Testis (tissue), 3 donors: ENCODE results near the gene PDE12. TPM values are rescaled to one million over a fixed set of nuclear protein-coding genes. Genes with fewer than 3 reads are reported as not detected.
A peak's percentile ranks its signal among the peaks of the same experiment; 100 is the strongest.

Experiments used
- DNase-seq: peaks from one replicate; pipeline ENCODE4 v3.0.0-alpha.2; 2019
- H3K27ac ChIP-seq, 2 donors: fragments of 200-600 bp; sonication (generic); one replicate each; pipeline ENCODE4 v1.5.1; 2019
- H3K27me3 ChIP-seq: fragments of 200-600 bp; sonication (generic); one replicate; pipeline ENCODE4 v1.5.1; 2019
- H3K36me3 ChIP-seq: fragments of 200-600 bp; sonication (generic); one replicate; pipeline ENCODE4 v1.5.1; 2017; ENCODE audit warnings: low read depth; ENCODE audit errors: missing control alignments
- H3K4me1 ChIP-seq: fragments of 200-600 bp; sonication (generic); one replicate; pipeline ENCODE4 v1.5.1; 2019
- H3K4me3 ChIP-seq, 2 donors: fragments of 200-600 bp; sonication (generic); one replicate each; pipeline ENCODE4 v1.5.1; 2017 to 2019
- H3K9me3 ChIP-seq: fragments of 200-600 bp; sonication (generic); one replicate; pipeline ENCODE4 v1.5.1; 2017
- POLR2A ChIP-seq: fragments of 450-650 bp; IDR thresholded peaks from one replicate; pipeline ENCODE4 v1.6.1; 2017; ENCODE audit warnings: antibody characterized with exemption, mild to moderate bottlenecking, moderate library complexity
- WGBS, 2 donors: methylation state at CpG; one replicate each; pipeline ENCODE4 v1.1.5; 2018; 5-methylcytosine and 5-hydroxymethylcytosine counted together
- intact Hi-C: fragments of 100-400 bp; cut with DNase I; formaldehyde crosslinking; loops from one replicate; pipeline ENCODE4 v1.15.1; 2023; ENCODE audit warnings: low total_unique reads
- polyA plus RNA-seq: library from polyadenylated mRNA; stranded (reverse); fragments of 350-450 nt; fragmentation: Illumina TruSeq; extraction: RNeasy Lipid Tissue Mini Kit (QIAGEN cat#74804); gene quantifications from one replicate; pipeline ENCODE4 v1.2.3, GENCODE V29; 2014; ENCODE audit warnings: low read depth, low replicate concordance; ENCODE audit not compliant: insufficient read depth
- total RNA-seq, 2 donors: library from RNA; depleted of rRNA; stranded (reverse); fragments of >200 nt; gene quantifications; one replicate each; pipeline ENCODE4 v1.2.3, GENCODE V29; 2016
- TF ChIP-seq, protein P1 (sequence below), 3 experiments: fragments of 450-650 bp in 2 of 3; fragments of 200-600 bp in 1 of 3; sonication (generic) in 1 of 3; IDR thresholded peaks; one replicate each; pipeline ENCODE4 v1.5.1; 2016 to 2019; ENCODE audit warnings: antibody characterized with exemption in 3 of 3, mild to moderate bottlenecking in 2 of 3, moderate library complexity in 1 of 3

PDE12 gene
- total and polyA plus RNA-seq, 3 donors from 2014 or later: 9.9 to 26.0 (median 20.5) TPM

DNA sequence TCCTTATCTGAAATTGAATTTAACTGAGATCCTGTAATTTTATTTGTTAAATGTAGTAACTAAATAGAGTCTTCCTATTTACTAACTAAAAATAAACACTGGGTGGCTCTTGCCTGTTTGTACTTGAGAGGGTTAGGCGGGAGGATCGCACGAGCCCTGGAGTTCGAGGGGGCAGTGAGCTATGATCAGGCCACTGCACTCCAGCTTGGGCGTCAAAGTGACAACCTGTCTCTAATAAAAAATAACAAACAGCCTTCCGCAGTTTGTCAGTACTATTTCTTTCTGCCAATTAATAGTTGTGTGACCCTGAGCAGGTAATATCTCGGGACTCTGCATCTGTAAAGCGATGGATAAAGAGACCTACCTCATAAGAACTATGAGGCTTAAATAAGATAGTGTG is 768 bp upstream of the PDE12 start:
- H3K4me3 ChIP-seq: peak overlapping the region; percentile 96 to 97
- peak overlapping the region; percentile 85 to 92 for H3K27ac ChIP-seq
- H3K36me3 ChIP-seq: no peaks in the 10 kb centered on the region
- no peak for TF ChIP-seq POLR2A
- TF ChIP-seq, protein P1, sequence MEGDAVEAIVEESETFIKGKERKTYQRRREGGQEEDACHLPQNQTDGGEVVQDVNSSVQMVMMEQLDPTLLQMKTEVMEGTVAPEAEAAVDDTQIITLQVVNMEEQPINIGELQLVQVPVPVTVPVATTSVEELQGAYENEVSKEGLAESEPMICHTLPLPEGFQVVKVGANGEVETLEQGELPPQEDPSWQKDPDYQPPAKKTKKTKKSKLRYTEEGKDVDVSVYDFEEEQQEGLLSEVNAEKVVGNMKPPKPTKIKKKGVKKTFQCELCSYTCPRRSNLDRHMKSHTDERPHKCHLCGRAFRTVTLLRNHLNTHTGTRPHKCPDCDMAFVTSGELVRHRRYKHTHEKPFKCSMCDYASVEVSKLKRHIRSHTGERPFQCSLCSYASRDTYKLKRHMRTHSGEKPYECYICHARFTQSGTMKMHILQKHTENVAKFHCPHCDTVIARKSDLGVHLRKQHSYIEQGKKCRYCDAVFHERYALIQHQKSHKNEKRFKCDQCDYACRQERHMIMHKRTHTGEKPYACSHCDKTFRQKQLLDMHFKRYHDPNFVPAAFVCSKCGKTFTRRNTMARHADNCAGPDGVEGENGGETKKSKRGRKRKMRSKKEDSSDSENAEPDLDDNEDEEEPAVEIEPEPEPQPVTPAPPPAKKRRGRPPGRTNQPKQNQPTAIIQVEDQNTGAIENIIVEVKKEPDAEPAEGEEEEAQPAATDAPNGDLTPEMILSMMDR (IDR thresholded peaks at IDR 0.05): peak in 1 of 3 experiments; percentile 4
- no peaks in the 10 kb centered on the region for H3K9me3 ChIP-seq
- H3K4me1 ChIP-seq: peaks cover 22% of the 10 kb centered on the region
- peak; percentile 43 for DNase-seq
- H3K27me3 ChIP-seq: no peaks in the 10 kb centered on the region
- intact Hi-C loops: loop anchor here (10.0 kb wide), 1 partner anchor 199 kb away; the partner anchor contains the start of gene SLMAP
- 12 to 15% methylated on average over 8 of the region's 8 CpGs for WGBS, 2 donors

GRCh38 chr3:57556459-57557084 is 498 bp downstream of the PDE12 start:
- peaks cover 22% of the 10 kb centered on the region for H3K4me1 ChIP-seq
- intact Hi-C loops: loop anchor here (10.0 kb wide), 1 partner anchor 198 kb away; the partner anchor contains the start of gene SLMAP
- peak overlapping the region; percentile 96 to 97 for H3K4me3 ChIP-seq
- peak; percentile 40 for DNase-seq
- peak overlapping the region; percentile 85 to 92 for H3K27ac ChIP-seq
- no peaks in the 10 kb centered on the region for H3K36me3 ChIP-seq
- H3K27me3 ChIP-seq: no peaks in the 10 kb centered on the region
- 0% methylated on average over 2 to 52 of the region's 54 CpGs for WGBS, 2 donors
- H3K9me3 ChIP-seq: no peaks in the 10 kb centered on the region
- TF ChIP-seq, protein P1 (IDR thresholded peaks at IDR 0.05): no peak
- no peak for TF ChIP-seq POLR2A

- TF ChIP-seq, protein P1 (IDR thresholded peaks at IDR 0.05): no peak
- Histone ChIP-seq H3K36me3 (no peaks in the 10 kb centered on the region), H3K4me1 (peaks cover 22% of the 10 kb centered on the region), H3K9me3 (no peaks in the 10 kb centered on the region), H3K27ac (peak overlapping the region in 1 of 2 donors; percentile 92), H3K4me3 (peak overlapping the region; percentile 96 to 97), H3K27me3 (no peaks in the 10 kb centered on the region)
- DNase-seq: peak; percentile 33
- intact Hi-C loops: loop anchor here (10.0 kb wide), 1 partner anchor 198 kb away; the partner anchor contains the start of gene SLMAP
- 1 to 4% methylated on average over 25 to 29 of the region's 29 CpGs for WGBS, 2 donors
Measured at GRCh38 chr3:57557085-57557537, 1.0 kb downstream of the PDE12 start.

- TF ChIP-seq, protein P1 (IDR thresholded peaks at IDR 0.05): no peak
- no peak for TF ChIP-seq POLR2A
- Histone ChIP-seq H3K27ac (no peak overlapping the region), H3K4me1 (peaks cover 22% of the 10 kb centered on the region), H3K9me3 (no peaks in the 10 kb centered on the region), H3K36me3 (no peaks in the 10 kb centered on the region), H3K27me3 (no peaks in the 10 kb centered on the region), H3K4me3 (no peak overlapping the region)
- WGBS, 2 donors: 52 to 83% methylated on average over 1 of the region's 1 CpG
- intact Hi-C loops: loop anchor here (10.0 kb wide), 1 partner anchor 195 kb away; the partner anchor contains the start of gene SLMAP
- DNase-seq: no peak
Measured at GRCh38 chr3:57559526-57559925, 3.5 kb downstream of the PDE12 start.
